ENCODE results near the gene ANKRD52.

Gene ANKRD52

GRCh38 chr12:56258068-56258819 is at the start of gene ANKRD52:
Gene ANKRD52, minus strand, starts transcription at chr12:56258384. Its CDS starts 115 bp downstream, at chr12:56258269.
- peak; percentile 84 for TF ChIP-seq CTCF (IDR thresholded peaks at IDR 0.05; ENCODE audit: borderline replicate concordance, control extremely low read depth, extremely low read depth, insufficient read depth, missing control alignments)
- in situ Hi-C loops (cut with MboI; ENCODE audit: low sequenced_read_pairs, unreplicated experiment) = no loop called here
- peak; percentile 97 for DNase-seq (ENCODE audit: low spot score)

- in situ Hi-C loops (cut with MboI; ENCODE audit: low sequenced_read_pairs, unreplicated experiment) = no loop called here
- DNase-seq (ENCODE audit: low spot score) = no peak
- TF ChIP-seq CTCF (IDR thresholded peaks at IDR 0.05; ENCODE audit: borderline replicate concordance, control extremely low read depth, extremely low read depth, insufficient read depth, missing control alignments) = no peak
These were observed 49.2 kb upstream of the ANKRD52 start for GRCh38 chr12:56307221-56307965.

- in situ Hi-C loops (cut with MboI; ENCODE audit: low sequenced_read_pairs, unreplicated experiment) = no loop called here
- DNase-seq (ENCODE audit: low spot score) = no peak
- TF ChIP-seq CTCF (IDR thresholded peaks at IDR 0.05; ENCODE audit: borderline replicate concordance, control extremely low read depth, extremely low read depth, insufficient read depth, missing control alignments) = no peak
These were observed 46.8 kb upstream of the ANKRD52 start for GRCh38 chr12:56304872-56305590.

GRCh38 chr12:56304276-56304675 is 46.1 kb upstream of the ANKRD52 start:
- in situ Hi-C loops (cut with MboI; ENCODE audit: low sequenced_read_pairs, unreplicated experiment) = no loop called here
- no peak for DNase-seq (ENCODE audit: low spot score)
- TF ChIP-seq CTCF (IDR thresholded peaks at IDR 0.05; ENCODE audit: borderline replicate concordance, control extremely low read depth, extremely low read depth, insufficient read depth, missing control alignments) = no peak

- TF ChIP-seq CTCF (IDR thresholded peaks at IDR 0.05; ENCODE audit: borderline replicate concordance, control extremely low read depth, extremely low read depth, insufficient read depth, missing control alignments) = no peak
- in situ Hi-C loops (cut with MboI; ENCODE audit: low sequenced_read_pairs, unreplicated experiment) = no loop called here
- DNase-seq (ENCODE audit: low spot score) = no peak
These were observed 42.7 kb upstream of the ANKRD52 start for GRCh38 chr12:56300644-56301464.
